Psoas muscle (tissue), 8 donors: ENCODE measurements around the gene MYL3. TPM values are rescaled to one million over a fixed set of nuclear protein-coding genes. Genes with fewer than 3 reads are reported as not detected.

Experiments used
- ATAC-seq, 4 donors: fragments of 200-7000 bp; cut with Tn5 transposase; one replicate each; pipeline ENCODE4 v1.9.1; 2020; ENCODE audit warnings: moderate library complexity in 3 of 4, mild to moderate bottlenecking in 2 of 4
- DNase-seq, 2 donors: peaks; one replicate each; pipeline ENCODE4 v3.0.0-alpha.2; 2020
- H3K27ac ChIP-seq: fragments of 200-600 bp; one replicate; pipeline ENCODE4 v1.8.0; 2022
- H3K27me3 ChIP-seq, 3 donors: fragments of 200-600 bp in 1 of 3; one replicate each; pipeline versions ENCODE4 v1.6.1 to v1.8.0; 2013 to 2022; ENCODE audit warnings: low read length in 2 of 3, mild to moderate bottlenecking in 2 of 3, moderate library complexity in 1 of 3; ENCODE audit not compliant: insufficient read depth in 3 of 3
- H3K36me3 ChIP-seq, 2 donors: fragments of 200-600 bp in 1 of 2; one replicate each; pipeline versions ENCODE4 v1.6.1 to v1.8.0; 2013 to 2022; ENCODE audit warnings: low read depth in 1 of 2, mild to moderate bottlenecking in 1 of 2, moderate library complexity in 1 of 2; ENCODE audit not compliant: insufficient read depth in 1 of 2
- H3K4me1 ChIP-seq: fragments of 200-600 bp; one replicate; pipeline ENCODE4 v1.8.0; 2022
- H3K4me3 ChIP-seq: fragments of 200-600 bp; one replicate; pipeline ENCODE4 v1.8.0; 2022; ENCODE audit warnings: mild to moderate bottlenecking
- H3K9me3 ChIP-seq: fragments of 200-600 bp; one replicate; pipeline ENCODE4 v1.8.0; 2022
- CTCF ChIP-seq: fragments of 200-600 bp; IDR thresholded peaks from one replicate; pipeline ENCODE4 v1.8.0; 2022; ENCODE audit warnings: antibody characterized with exemption
- WGBS, 3 donors: extraction: QIAGEN DNeasy Blood & Tissue Kit; methylation state at CpG; one replicate each; pipeline versions ENCODE4 v1.1.6 to v1.1.7; 2013; 5-methylcytosine and 5-hydroxymethylcytosine counted together
- intact Hi-C, 2 donors: fragments of 100-400 bp; cut with DNase I; formaldehyde crosslinking; loops; one replicate each; pipeline versions ENCODE4 v1.11.0 to v1.14.2; 2022
- polyA plus RNA-seq, 3 donors: library from polyadenylated mRNA; stranded (reverse); fragments of 200-250 nt; gene quantifications; one replicate each; pipeline ENCODE4 v1.2.3, GENCODE V29; 2013
- total RNA-seq, 4 donors: library from RNA; stranded (reverse); fragmentation: NEBNext Ultra II Directional in 2 of 4; extraction: Animal tissue kit (Norgen Biotek cat#: 25700) in 2 of 4; gene quantifications; one replicate each; pipeline versions ENCODE4 v1.2.1 to v1.2.4, GENCODE V29; 2021 to 2023
- donor health status: healthy with polysubstance abuse.
- donor health status: DM: no; HTN: no; CAD: no; lungs with moderate emphysema.
- donor health status: Bipolar disorder and iron deficiency.
- donor health status: healthy.
- donor health status: DM: yes; HTN: yes; CAD: no.
- donor health status: DM: no; HTN: no; CAD: no.
- donor health status: DM: no; HTN: no; CAD: no.
- donor health status: DM: yes; HTN: yes; CAD: no.

Gene MYL3
- total and polyA plus RNA-seq, 7 donors = 395 to 3,091 (median 1,482) TPM

- no peak for TF ChIP-seq CTCF
- no peaks in the 10 kb centered on the region for H3K4me1 ChIP-seq
- intact Hi-C loops = loop anchor here (1.0 to 5.0 kb wide), 3 partner anchors 28 to 191 kb away; no protein-coding TSS in a partner anchor
- peaks cover 0 to 2% (median 0%) of the 10 kb centered on the region in 3 donors for H3K27me3 ChIP-seq
- no peak overlapping the region for H3K4me3 ChIP-seq
- H3K9me3 ChIP-seq = no peaks in the 10 kb centered on the region
- ATAC-seq (no peak), DNase-seq (peak; percentile 10 to 30)
- 88 to 94% (median 88%) methylated on average over 4 of the region's 4 CpGs for WGBS, 3 donors
- no peak overlapping the region for H3K27ac ChIP-seq
- H3K36me3 ChIP-seq = no peaks in the 10 kb centered on the region
Observed at GRCh38 chr3:46895761-46896160, 32.5 kb upstream of the MYL3 start.

- Histone ChIP-seq H3K36me3 (no peaks in the 10 kb centered on the region), H3K4me3 (no peak overlapping the region), H3K27ac (no peak overlapping the region), H3K4me1 (no peaks in the 10 kb centered on the region), H3K27me3 (peaks cover 0 to 2% (median 0%) of the 10 kb centered on the region in 3 donors), H3K9me3 (no peaks in the 10 kb centered on the region)
- peak; percentile 80 for TF ChIP-seq CTCF
- WGBS, 3 donors = 24 to 31% (median 30%) methylated on average over 5 of the region's 5 CpGs
- intact Hi-C loops = loop anchor here (1.0 to 5.0 kb wide), 3 partner anchors 28 to 190 kb away; no protein-coding TSS in a partner anchor
- ATAC-seq (peak; percentile 41 to 57 (median 50)), DNase-seq (peak; percentile 78 to 85)
Observed at GRCh38 chr3:46895204-46895660, 32.0 kb upstream of the MYL3 start.

- H3K36me3 ChIP-seq = no peaks in the 10 kb centered on the region
- H3K27me3 ChIP-seq = peaks cover 0 to 2% (median 0%) of the 10 kb centered on the region in 3 donors
- ATAC-seq (no peak), DNase-seq (peak in 1 of 2 donors; percentile 6)
- H3K9me3 ChIP-seq = no peaks in the 10 kb centered on the region
- intact Hi-C loops = loop anchor here in 1 of 2 donors (2.0 kb wide), 1 partner anchor 189 kb away; no protein-coding TSS in a partner anchor
- H3K4me1 ChIP-seq = no peaks in the 10 kb centered on the region
- no peak overlapping the region for H3K4me3 ChIP-seq
- no peak for TF ChIP-seq CTCF
- WGBS, 3 donors = 92 to 97% (median 96%) methylated on average over 6 of the region's 6 CpGs
- H3K27ac ChIP-seq = no peak overlapping the region
Observed at GRCh38 chr3:46894256-46894655, 31.0 kb upstream of the MYL3 start.

- intact Hi-C loops = loop anchor here in 1 of 2 donors (2.0 kb wide), 1 partner anchor 189 kb away; no protein-coding TSS in a partner anchor
- no peaks in the 10 kb centered on the region for H3K9me3 ChIP-seq
- DNase-seq (peak; percentile 12 to 43), ATAC-seq (no peak)
- H3K27ac ChIP-seq = no peak overlapping the region
- peaks cover 0 to 2% (median 0%) of the 10 kb centered on the region in 3 donors for H3K27me3 ChIP-seq
- no peaks in the 10 kb centered on the region for H3K36me3 ChIP-seq
- H3K4me1 ChIP-seq = no peaks in the 10 kb centered on the region
- no peak overlapping the region for H3K4me3 ChIP-seq
- 65 to 76% (median 68%) methylated on average over 9 of the region's 9 CpGs for WGBS, 3 donors
- no peak for TF ChIP-seq CTCF
Observed at GRCh38 chr3:46893763-46894162, 30.5 kb upstream of the MYL3 start.
